Mesendoderm (in vitro differentiated cells): ENCODE results near the gene TBC1D4.
"Not testable (repeated sequence)": the region's sequence is repeated elsewhere in the genome, so short reads cannot be mapped to it uniquely, and the experiment has no call there.

Source experiments
- DNase-seq: peaks from one replicate; pipeline ENCODE4 v3.0.0; 2013
- H2AK5ac ChIP-seq: 2 replicates; pipeline ENCODE4 v1.6.1; 2013; ENCODE audit warnings: low read length, inconsistent platforms
- H2BK120ac ChIP-seq: 2 replicates; pipeline ENCODE4 v1.6.1; 2013; ENCODE audit warnings: low read depth, mild to moderate bottlenecking, low read length, moderate library complexity, mixed read lengths
- H2BK15ac ChIP-seq: replicated peaks from 2 replicates; pipeline ENCODE4 v1.6.1; 2013; ENCODE audit warnings: low read depth, mild to moderate bottlenecking, moderate library complexity
- H2BK5ac ChIP-seq: 2 replicates; pipeline ENCODE4 v1.6.1; 2013; ENCODE audit warnings: low read length, inconsistent platforms
- H3K18ac ChIP-seq: 2 replicates; pipeline ENCODE4 v1.6.1; 2013; ENCODE audit warnings: mild to moderate bottlenecking, low read length, mixed read lengths
- H3K23ac ChIP-seq: one replicate; pipeline ENCODE4 v1.6.1; 2013; ENCODE audit warnings: low read length
- H3K27ac ChIP-seq: 2 replicates; pipeline ENCODE4 v1.5.1; 2013; ENCODE audit warnings: low read depth, mild to moderate bottlenecking, inconsistent platforms, low read length, moderate library complexity
- H3K27me3 ChIP-seq: 2 replicates; pipeline ENCODE4 v1.6.1; 2013; ENCODE audit warnings: low read length, control low read depth, mild to moderate bottlenecking, inconsistent platforms; ENCODE audit not compliant: insufficient read depth, poor library complexity
- H3K36me3 ChIP-seq: 2 replicates; pipeline ENCODE4 v1.6.1; 2013; ENCODE audit warnings: low read length, inconsistent platforms; ENCODE audit not compliant: control insufficient read depth, insufficient read depth
- H3K4ac ChIP-seq: one replicate; pipeline ENCODE4 v1.6.1; 2013; ENCODE audit warnings: low read depth, mild to moderate bottlenecking, low read length, moderate library complexity
- H3K4me1 ChIP-seq: 2 replicates; pipeline ENCODE4 v1.6.1; 2013; ENCODE audit warnings: low read depth, low read length, inconsistent platforms; ENCODE audit not compliant: control insufficient read depth
- H3K4me2 ChIP-seq: 2 replicates; pipeline ENCODE4 v1.6.1; 2013; ENCODE audit warnings: low read length
- H3K4me3 ChIP-seq: 2 replicates; pipeline ENCODE4 v1.5.1; 2013; ENCODE audit warnings: mild to moderate bottlenecking, low read length
- H3K56ac ChIP-seq: one replicate; pipeline ENCODE4 v1.6.1; 2013; ENCODE audit warnings: low read length
- H3K79me1 ChIP-seq: 2 replicates; pipeline ENCODE4 v1.6.1; 2013; ENCODE audit warnings: low read length, inconsistent platforms
- H3K79me2 ChIP-seq: 2 replicates; pipeline ENCODE4 v1.6.1; 2013; ENCODE audit warnings: mild to moderate bottlenecking, low read length; ENCODE audit not compliant: control insufficient read depth, insufficient read depth
- H3K9ac ChIP-seq: 2 replicates; pipeline ENCODE4 v1.6.1; 2013; ENCODE audit warnings: low read length, inconsistent platforms
- H4K5ac ChIP-seq: one replicate; pipeline ENCODE4 v1.6.1; 2013; ENCODE audit warnings: low read length
- H4K8ac ChIP-seq: one replicate; pipeline ENCODE4 v1.6.1; 2013; ENCODE audit warnings: low read depth, mild to moderate bottlenecking, control low read depth, low read length, moderate library complexity
- WGBS: extraction: QIAGEN DNeasy Blood & Tissue Kit; methylation state at CpG from one replicate; pipeline ENCODE4 v1.1.7; 2013; ENCODE audit warnings: low lambda C conversion rate, missing lambda C conversion rate; ENCODE audit not compliant: insufficient coverage; ENCODE audit errors: extremely low coverage; 5-methylcytosine and 5-hydroxymethylcytosine counted together

The TBC1D4 gene

DNA sequence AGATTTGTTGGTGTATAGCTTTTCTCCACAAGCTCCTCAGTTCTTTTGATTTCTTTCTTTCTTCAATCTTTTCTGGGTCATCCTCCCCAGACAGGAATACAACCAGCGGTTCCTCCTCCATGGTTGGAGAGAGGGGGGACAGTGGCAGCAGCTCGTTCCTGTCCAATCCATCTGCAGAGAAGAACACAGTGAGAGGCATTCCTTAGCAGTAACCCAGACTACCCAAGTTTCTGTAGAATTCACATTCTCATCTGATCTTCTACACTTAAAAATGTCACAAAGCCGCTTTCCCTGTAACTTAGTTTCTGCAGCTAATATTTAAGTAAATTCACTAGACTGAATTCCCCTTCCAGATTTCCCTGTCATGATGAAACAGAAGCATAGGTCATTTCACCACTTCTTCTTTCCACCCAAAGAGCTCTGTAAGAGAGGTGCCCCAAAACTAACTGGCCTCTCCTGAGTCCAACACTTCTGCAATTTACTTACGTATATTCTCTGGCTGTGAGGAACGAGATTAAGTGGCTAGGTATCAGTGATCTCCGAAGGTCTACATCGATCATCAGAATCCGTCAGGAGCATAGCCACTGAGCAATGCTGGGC lies 171.9 kb downstream of the TBC1D4 start:
- no peaks in the 10 kb centered on the region for H3K4me1 ChIP-seq
- no peak for DNase-seq

DNA sequence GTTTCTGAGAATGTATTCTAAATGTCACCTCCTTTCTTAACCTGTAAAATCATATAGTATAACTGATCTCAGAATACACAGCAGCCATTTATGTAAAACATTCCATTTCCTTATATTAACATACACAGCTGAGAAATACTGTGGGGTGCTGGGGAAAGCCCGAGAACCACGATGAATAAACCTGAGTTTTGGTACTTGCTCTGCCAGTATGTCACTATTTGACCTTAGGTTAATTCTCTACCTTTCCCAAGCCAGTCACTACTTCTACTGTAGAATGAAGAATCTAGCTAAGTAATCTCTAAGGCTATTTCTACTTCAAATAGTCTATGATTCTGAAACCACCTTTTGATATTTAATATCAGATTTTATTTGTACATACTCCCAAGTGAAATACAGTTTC lies 173.7 kb downstream of the TBC1D4 start:
- H3K27me3 ChIP-seq, result no peaks in the 10 kb centered on the region
- WGBS, result no CpG with 5 or more reads among the region's 2 CpGs

More for the DNA sequence above, 171.9 kb downstream of the TBC1D4 start:
- no peak overlapping the region for H4K8ac ChIP-seq
- no peaks in the 10 kb centered on the region for H3K79me2 ChIP-seq
- H3K4ac ChIP-seq, result no peak overlapping the region
- H4K5ac ChIP-seq, result no peak overlapping the region
- H3K27ac ChIP-seq, result no peak overlapping the region
- no peak overlapping the region for H3K56ac ChIP-seq
- no peak overlapping the region for H3K4me3 ChIP-seq
- H3K9ac ChIP-seq, result no peak overlapping the region
- H3K18ac ChIP-seq, result no peak overlapping the region
- no peak overlapping the region for H2AK5ac ChIP-seq
- WGBS, result no CpG with 5 or more reads among the region's 8 CpGs
- H2BK5ac ChIP-seq, result no peak overlapping the region
- H3K23ac ChIP-seq, result no peak overlapping the region
- H3K79me1 ChIP-seq, result no peaks in the 10 kb centered on the region
- no peaks in the 10 kb centered on the region for H3K36me3 ChIP-seq
- H3K4me2 ChIP-seq, result no peak overlapping the region
- H3K27me3 ChIP-seq, result no peaks in the 10 kb centered on the region
- no peak overlapping the region for H2BK15ac ChIP-seq
- no peak overlapping the region for H2BK120ac ChIP-seq

GRCh38 chr13:75307370-75307949 lies 174.5 kb downstream of the TBC1D4 start:
- H2BK15ac ChIP-seq, result no peak overlapping the region

More for the DNA sequence above, 173.7 kb downstream of the TBC1D4 start:
- DNase-seq, result no peak
- Histone ChIP-seq H4K8ac (no peak overlapping the region), H3K23ac (no peak overlapping the region), H3K79me2 (no peaks in the 10 kb centered on the region), H2BK120ac (no peak overlapping the region), H3K36me3 (no peaks in the 10 kb centered on the region), H3K4ac (no peak overlapping the region), H3K4me2 (no peak overlapping the region), H3K9ac (no peak overlapping the region), H3K79me1 (no peaks in the 10 kb centered on the region), H4K5ac (no peak overlapping the region), H2AK5ac (no peak overlapping the region), H2BK15ac (no peak overlapping the region), H3K18ac (no peak overlapping the region), H2BK5ac (no peak overlapping the region), H3K27ac (no peak overlapping the region), H3K4me3 (no peak overlapping the region), H3K56ac (no peak overlapping the region), H3K4me1 (no peaks in the 10 kb centered on the region)

DNA sequence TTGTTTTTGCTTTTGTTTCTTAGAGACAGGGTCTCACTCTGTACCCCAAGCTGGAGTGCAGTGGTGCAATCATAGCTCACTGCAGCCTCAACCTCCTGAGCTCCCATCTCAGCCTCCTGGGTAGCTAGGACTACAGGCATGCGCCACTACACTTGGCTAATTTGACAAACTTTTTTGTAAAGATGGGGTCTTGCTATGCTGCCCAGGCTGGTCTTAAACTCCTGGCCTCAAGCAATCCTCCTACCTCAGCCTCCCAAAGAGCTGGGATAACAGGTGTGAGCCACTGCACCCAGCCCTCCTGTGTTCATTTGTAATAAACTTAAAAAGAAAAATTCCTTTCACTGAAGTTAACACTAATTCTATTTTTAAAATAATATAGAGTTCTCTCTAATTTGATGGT lies 175.0 kb downstream of the TBC1D4 start:
- no CpG with 5 or more reads among the region's 1 CpG for WGBS
- H2AK5ac ChIP-seq, H3K9ac ChIP-seq, H4K5ac ChIP-seq, H2BK5ac ChIP-seq, H2BK120ac ChIP-seq, H3K36me3 ChIP-seq, DNase-seq, H3K27ac ChIP-seq, H3K56ac ChIP-seq, H3K79me1 ChIP-seq, H3K79me2 ChIP-seq, H3K4me3 ChIP-seq, H3K4me2 ChIP-seq, H2BK15ac ChIP-seq, H3K18ac ChIP-seq, H3K23ac ChIP-seq, H3K27me3 ChIP-seq, H3K4ac ChIP-seq, H3K4me1 ChIP-seq, H4K8ac ChIP-seq: not testable (repeated sequence)

More at GRCh38 chr13:75307370-75307949, 174.5 kb downstream of the TBC1D4 start:
- no peak overlapping the region for H3K27ac ChIP-seq
- H3K23ac ChIP-seq, result no peak overlapping the region
- WGBS, result no CpG with 5 or more reads among the region's 6 CpGs
- no peaks in the 10 kb centered on the region for H3K27me3 ChIP-seq
- no peak overlapping the region for H3K4me2 ChIP-seq
- no peaks in the 10 kb centered on the region for H3K79me1 ChIP-seq
- H3K79me2 ChIP-seq, result no peaks in the 10 kb centered on the region
- no peaks in the 10 kb centered on the region for H3K4me1 ChIP-seq
- no peak overlapping the region for H2BK120ac ChIP-seq
- H2BK5ac ChIP-seq, result no peak overlapping the region
- DNase-seq, result no peak
- H3K4me3 ChIP-seq, result no peak overlapping the region
- no peak overlapping the region for H4K8ac ChIP-seq
- no peaks in the 10 kb centered on the region for H3K36me3 ChIP-seq
- no peak overlapping the region for H2AK5ac ChIP-seq
- H3K9ac ChIP-seq, result no peak overlapping the region
- no peak overlapping the region for H3K18ac ChIP-seq
- no peak overlapping the region for H3K56ac ChIP-seq
- no peak overlapping the region for H3K4ac ChIP-seq
- H4K5ac ChIP-seq, result no peak overlapping the region

DNA sequence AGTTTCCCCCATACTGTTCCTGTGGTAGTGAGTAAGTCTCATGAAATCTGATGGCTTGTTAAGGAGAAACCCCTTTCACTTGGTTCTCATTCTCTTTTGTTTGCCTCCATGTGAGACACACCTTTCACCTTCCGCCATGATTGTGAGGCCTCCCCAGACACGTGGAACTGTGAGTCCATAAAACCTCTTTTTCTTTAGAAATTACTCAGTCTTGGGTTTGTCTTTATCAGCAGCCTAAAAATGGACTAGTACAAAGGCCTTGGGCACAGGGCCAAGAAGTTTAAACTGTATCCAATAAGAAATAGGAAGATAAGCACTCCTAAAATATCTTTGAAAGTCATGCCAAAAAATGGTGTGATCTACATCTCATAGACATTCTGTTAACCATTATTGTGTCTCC lies 176.9 kb downstream of the TBC1D4 start:
- Histone ChIP-seq H2BK15ac (no peak overlapping the region), H3K27me3 (no peaks in the 10 kb centered on the region), H3K27ac (no peak overlapping the region), H3K79me2 (no peaks in the 10 kb centered on the region), H4K5ac (no peak overlapping the region), H3K79me1 (no peaks in the 10 kb centered on the region), H4K8ac (no peak overlapping the region), H3K4me1 (no peaks in the 10 kb centered on the region), H3K4me2 (no peak overlapping the region), H3K18ac (no peak overlapping the region), H3K4ac (no peak overlapping the region), H2BK5ac (no peak overlapping the region), H3K56ac (no peak overlapping the region), H3K23ac (no peak overlapping the region), H2AK5ac (no peak overlapping the region), H3K4me3 (no peak overlapping the region), H2BK120ac (no peak overlapping the region), H3K9ac (no peak overlapping the region), H3K36me3 (no peaks in the 10 kb centered on the region)
- no peak for DNase-seq
- WGBS, result no CpG with 5 or more reads among the region's 2 CpGs

GRCh38 chr13:75303263-75303662 lies 178.7 kb downstream of the TBC1D4 start:
- H3K27ac ChIP-seq, result no peak overlapping the region
- no peak overlapping the region for H3K23ac ChIP-seq

More at GRCh38 chr13:75303263-75303662, 178.7 kb downstream of the TBC1D4 start:
- WGBS, result no CpG with 5 or more reads among the region's 4 CpGs
- H3K4me1 ChIP-seq, result peaks cover 3% of the 10 kb centered on the region
- H4K8ac ChIP-seq, result no peak overlapping the region
- H3K4ac ChIP-seq, result no peak overlapping the region
- H3K4me3 ChIP-seq, result no peak overlapping the region
- H2BK5ac ChIP-seq, result no peak overlapping the region
- H3K18ac ChIP-seq, result no peak overlapping the region
- no peak overlapping the region for H2AK5ac ChIP-seq
- H3K4me2 ChIP-seq, result no peak overlapping the region
- no peak overlapping the region for H2BK15ac ChIP-seq
- DNase-seq, result no peak
- H3K27me3 ChIP-seq, result no peaks in the 10 kb centered on the region
- H2BK120ac ChIP-seq, result no peak overlapping the region
- H4K5ac ChIP-seq, result no peak overlapping the region
- no peak overlapping the region for H3K56ac ChIP-seq
- H3K36me3 ChIP-seq, result no peaks in the 10 kb centered on the region
- no peak overlapping the region for H3K9ac ChIP-seq
- no peaks in the 10 kb centered on the region for H3K79me1 ChIP-seq
- H3K79me2 ChIP-seq, result no peaks in the 10 kb centered on the region
